ENCODE measurements around the gene KIAA1549.

KIAA1549 gene

DNA sequence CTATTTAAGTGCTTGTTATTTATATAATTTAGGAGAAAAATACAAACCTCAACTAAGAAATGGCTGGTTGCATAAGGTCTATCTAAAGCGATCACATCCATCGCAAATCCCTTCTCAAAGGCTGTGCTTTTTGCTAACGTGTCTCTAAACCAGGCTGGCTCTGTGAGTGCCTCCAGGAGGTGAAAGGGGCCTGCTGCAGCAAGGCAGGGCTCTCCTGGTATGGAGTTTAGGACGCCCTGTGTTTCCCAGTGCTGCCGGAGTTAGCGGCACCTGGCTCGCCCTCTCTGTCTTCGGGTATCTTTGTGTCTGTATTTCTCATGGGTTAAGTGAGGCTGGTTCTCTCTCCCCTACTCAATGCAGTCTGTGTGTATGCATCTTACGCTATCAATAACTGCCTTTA lies 114.8 kb downstream of the KIAA1549 start:
- DNase-seq (ENCODE audit: low read depth) = no peak
- TF ChIP-seq, protein P1, sequence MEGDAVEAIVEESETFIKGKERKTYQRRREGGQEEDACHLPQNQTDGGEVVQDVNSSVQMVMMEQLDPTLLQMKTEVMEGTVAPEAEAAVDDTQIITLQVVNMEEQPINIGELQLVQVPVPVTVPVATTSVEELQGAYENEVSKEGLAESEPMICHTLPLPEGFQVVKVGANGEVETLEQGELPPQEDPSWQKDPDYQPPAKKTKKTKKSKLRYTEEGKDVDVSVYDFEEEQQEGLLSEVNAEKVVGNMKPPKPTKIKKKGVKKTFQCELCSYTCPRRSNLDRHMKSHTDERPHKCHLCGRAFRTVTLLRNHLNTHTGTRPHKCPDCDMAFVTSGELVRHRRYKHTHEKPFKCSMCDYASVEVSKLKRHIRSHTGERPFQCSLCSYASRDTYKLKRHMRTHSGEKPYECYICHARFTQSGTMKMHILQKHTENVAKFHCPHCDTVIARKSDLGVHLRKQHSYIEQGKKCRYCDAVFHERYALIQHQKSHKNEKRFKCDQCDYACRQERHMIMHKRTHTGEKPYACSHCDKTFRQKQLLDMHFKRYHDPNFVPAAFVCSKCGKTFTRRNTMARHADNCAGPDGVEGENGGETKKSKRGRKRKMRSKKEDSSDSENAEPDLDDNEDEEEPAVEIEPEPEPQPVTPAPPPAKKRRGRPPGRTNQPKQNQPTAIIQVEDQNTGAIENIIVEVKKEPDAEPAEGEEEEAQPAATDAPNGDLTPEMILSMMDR (conservative IDR thresholded peaks at IDR 0.05; ENCODE audit: low read depth, low read length) = no peak
- H3K4me3 ChIP-seq (ENCODE audit: low read depth, low read length) = no peak overlapping the region

DNA sequence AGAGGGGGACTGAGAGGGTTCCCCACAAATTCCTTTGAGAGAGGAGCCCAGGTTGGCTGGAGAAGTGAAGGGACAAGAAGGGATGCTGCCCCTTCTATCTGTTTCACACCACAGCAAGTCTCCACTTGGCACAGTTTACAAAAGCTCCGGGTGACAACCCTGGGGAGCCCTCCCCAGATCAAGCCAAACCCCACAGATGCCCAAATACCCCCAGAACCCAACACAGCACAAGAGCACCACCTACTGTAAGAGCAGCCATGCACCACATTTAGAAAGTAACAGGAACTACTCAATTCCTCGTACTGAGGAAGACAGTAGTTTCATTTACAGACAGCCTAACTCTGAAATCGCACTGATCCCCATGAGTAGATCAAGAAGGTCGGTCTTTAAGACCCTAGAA lies 115.3 kb downstream of the KIAA1549 start:
- peak; percentile 46 for DNase-seq (ENCODE audit: low read depth)
- H3K4me3 ChIP-seq (ENCODE audit: low read depth, low read length) = no peak overlapping the region
- TF ChIP-seq, protein P1 (conservative IDR thresholded peaks at IDR 0.05; ENCODE audit: low read depth, low read length) = peak; percentile 70

DNA sequence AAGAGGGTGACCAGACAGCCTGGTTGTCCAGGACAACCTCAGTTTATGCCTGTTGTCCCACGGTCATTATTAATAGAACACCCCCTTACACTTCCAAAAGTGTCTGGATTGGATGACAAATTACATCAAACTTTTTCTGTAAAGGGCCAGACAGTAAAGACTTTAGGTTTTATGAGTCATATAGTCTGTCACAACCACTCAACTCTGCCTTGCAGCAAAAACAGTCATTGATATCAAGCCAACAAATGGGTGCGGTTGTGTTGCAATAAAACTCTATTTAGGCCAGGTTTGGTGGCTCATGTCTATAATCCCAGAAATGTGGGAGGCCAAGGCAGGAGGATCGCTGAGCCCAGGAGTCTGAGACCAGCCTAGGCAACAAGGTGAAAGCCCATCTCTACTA lies 116.5 kb downstream of the KIAA1549 start:
- no peak overlapping the region for H3K4me3 ChIP-seq (ENCODE audit: low read depth, low read length)
- peak; percentile 84 for DNase-seq (ENCODE audit: low read depth)
- TF ChIP-seq, protein P1 (conservative IDR thresholded peaks at IDR 0.05; ENCODE audit: low read depth, low read length) = no peak

DNA sequence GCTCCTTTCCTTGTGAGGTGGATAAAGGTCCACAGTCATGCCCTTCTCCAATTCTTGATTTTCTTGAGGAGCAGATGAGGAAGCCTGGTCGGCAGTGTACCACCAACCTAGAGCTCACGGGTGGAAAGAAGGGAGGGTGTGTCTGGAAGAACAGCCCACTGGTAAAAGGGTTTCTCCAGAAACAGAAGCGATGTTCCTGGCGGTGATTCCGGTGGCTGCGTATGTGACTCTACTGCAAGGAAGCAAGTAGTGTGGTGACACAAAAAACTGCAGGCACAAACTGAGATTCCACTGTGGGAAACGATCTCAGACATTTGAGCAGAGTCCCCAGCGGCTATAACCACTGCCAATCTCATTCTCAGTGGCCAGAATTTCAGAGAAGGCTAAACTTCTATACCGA lies 117.3 kb downstream of the KIAA1549 start:
- no peak overlapping the region for H3K4me3 ChIP-seq (ENCODE audit: low read depth, low read length)
- no peak for DNase-seq (ENCODE audit: low read depth)
- TF ChIP-seq, protein P1 (conservative IDR thresholded peaks at IDR 0.05; ENCODE audit: low read depth, low read length) = no peak

DNA sequence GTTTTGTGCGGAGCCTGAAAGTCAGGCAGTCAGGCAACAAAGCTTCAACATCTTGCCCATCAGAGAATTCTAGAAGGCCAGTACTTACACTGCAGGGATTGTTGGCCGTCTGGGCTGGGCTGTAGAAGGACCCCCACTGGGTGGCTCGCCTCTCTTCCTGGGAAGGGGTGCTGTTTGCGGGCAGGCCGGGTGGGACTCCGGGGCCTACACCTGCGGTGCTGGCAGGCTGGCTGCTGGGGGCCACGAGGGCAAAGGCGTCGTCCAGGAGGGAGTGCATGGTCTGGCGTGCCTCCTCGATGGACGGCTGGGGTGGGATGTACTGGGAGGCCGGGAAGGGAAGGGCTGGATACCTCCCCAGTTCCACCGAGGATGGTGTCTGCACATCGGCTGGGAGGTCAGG lies 120.1 kb downstream of the KIAA1549 start:
- H3K4me3 ChIP-seq (ENCODE audit: low read depth, low read length) = no peak overlapping the region
- DNase-seq (ENCODE audit: low read depth) = no peak
- TF ChIP-seq, protein P1 (conservative IDR thresholded peaks at IDR 0.05; ENCODE audit: low read depth, low read length) = no peak

DNA sequence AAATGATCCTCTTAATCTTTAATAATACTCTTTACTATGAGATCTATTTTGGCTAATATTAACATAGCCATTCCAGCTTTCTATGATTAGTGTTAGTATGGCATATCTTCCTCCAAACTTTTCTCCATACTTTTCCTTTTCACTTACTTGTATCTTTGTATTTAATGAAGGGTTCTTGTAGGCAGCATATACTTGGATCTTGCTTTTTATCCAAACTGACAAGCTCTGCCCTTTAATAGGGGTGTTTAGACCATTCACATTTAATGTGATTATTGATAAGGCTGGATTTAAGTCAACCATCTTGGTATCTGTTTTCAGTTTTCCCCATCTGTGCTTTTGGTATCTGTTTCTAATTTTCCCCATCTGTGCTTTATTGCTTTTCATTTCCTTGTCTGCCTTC lies 123.5 kb downstream of the KIAA1549 start:
- H3K4me3 ChIP-seq (ENCODE audit: low read depth, low read length) = no peak overlapping the region
- TF ChIP-seq, protein P1 (conservative IDR thresholded peaks at IDR 0.05; ENCODE audit: low read depth, low read length) = no peak
- DNase-seq (ENCODE audit: low read depth) = no peak

DNA sequence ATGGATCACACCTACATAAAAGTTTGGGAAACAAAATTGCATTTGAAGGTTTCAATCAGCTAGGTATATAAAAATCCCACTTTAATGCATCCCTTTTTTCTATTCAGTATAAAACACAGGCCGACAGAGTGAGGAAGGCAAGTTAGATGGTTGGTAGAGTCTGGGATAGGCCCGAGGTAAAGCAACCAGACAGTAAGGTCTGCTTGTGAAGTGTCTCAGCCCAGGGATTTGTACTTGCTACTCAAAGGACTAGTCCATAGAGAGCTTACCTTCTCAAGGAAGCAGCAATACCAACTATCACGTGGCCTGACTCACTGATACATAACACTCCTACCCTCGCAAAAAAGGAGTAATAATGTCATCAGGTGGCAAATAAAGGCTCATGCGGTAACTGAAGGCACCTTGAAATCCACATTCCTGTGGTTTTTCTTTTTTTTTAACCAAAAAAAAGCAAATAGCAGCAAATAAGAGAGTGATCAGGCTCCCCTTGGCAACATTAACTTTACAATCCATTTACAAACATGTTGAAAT lies 127.0 kb downstream of the KIAA1549 start:
- peak; percentile 5 for DNase-seq (ENCODE audit: low read depth)
- TF ChIP-seq, protein P1 (conservative IDR thresholded peaks at IDR 0.05; ENCODE audit: low read depth, low read length) = no peak
- H3K4me3 ChIP-seq (ENCODE audit: low read depth, low read length) = no peak overlapping the region

Data from choroid plexus epithelial cell (primary cell).